IgD-negative memory B cell (primary cell): ENCODE results near the gene ANGPTL2. TPM values are rescaled to one million over a fixed set of nuclear protein-coding genes. Genes with fewer than 3 reads are reported as not detected.

Experiments used
- polyA plus RNA-seq: library from polyadenylated mRNA; unstranded; fragments of 300-500 nt; fragmentation: Illumina TruSeq; gene quantifications from one replicate; pipeline ENCODE4 v1.2.3, GENCODE V29; 2021

Gene ANGPTL2
- polyA plus RNA-seq, 1 donor from 2014 or later: 0.08 TPM

Other genes with a start within 250 kb of the ANGPTL2 start
- 8.0 TPM for gene RALGPS1, start 207.9 kb downstream of the ANGPTL2 start, polyA plus RNA-seq
- gene GARNL3, start 142.1 kb upstream of the ANGPTL2 start, polyA plus RNA-seq: 1.3 TPM